Mammary epithelial cell (primary cell): ENCODE data around the gene PAIP2.
"Not testable (repeated sequence)": the region's sequence is repeated elsewhere in the genome, so short reads cannot be mapped to it uniquely, and the experiment has no call there.

Source experiments
- CTCF ChIP-seq, 2 donors: IDR thresholded peaks in 1 of 2; conservative IDR thresholded peaks in 1 of 2; 2 replicates each; pipeline ENCODE4 v1.5.1; 2011 to 2012; ENCODE audit warnings: inconsistent platforms in 2 of 2, low read length in 2 of 2, mild to moderate bottlenecking in 2 of 2, control low read depth in 1 of 2, low read depth in 1 of 2; ENCODE audit not compliant: insufficient read depth in 1 of 2; ENCODE audit errors: extremely low read depth in 1 of 2
- EZH2 ChIP-seq: IDR thresholded peaks from 2 replicates; pipeline ENCODE4 v1.6.1; 2012; ENCODE audit warnings: low read length, inconsistent platforms, borderline replicate concordance

GRCh38 chr5:139409116-139409515 is 67.5 kb downstream of the PAIP2 start:
- not testable (repeated sequence) for TF ChIP-seq CTCF (conservative IDR thresholded peaks at IDR 0.05 in 1 of 2, IDR thresholded peaks at IDR 0.05 in 1 of 2; ENCODE audit: extremely low read depth in 1 of 2, insufficient read depth in 1 of 2, low read depth in 1 of 2, low read length in 2 of 2); EZH2
